Panc1 (cell line): ENCODE results near the gene SERPINA9. TPM values are rescaled to one million over a fixed set of nuclear protein-coding genes. Genes with fewer than 3 reads are reported as not detected.

Experiments used
- ATAC-seq: fragments of 200-7000 bp; cut with Tn5 transposase; 2 replicates; pipeline ENCODE4 v1.9.1; 2020; ENCODE audit warnings: mild to moderate bottlenecking, moderate library complexity
- BruUV-seq: library from RNA; stranded (reverse); fragments of 400-500 nt; replicated peaks from 2 replicates; lab custom pipeline; 2021; lab: Mats Ljungman, UMichigan
- CTCF ChIA-PET: fragments of 300-600 bp; sonication (Branson Sonifier 250); formaldehyde crosslinking; loops from one replicate; lab custom pipeline; 2022; ENCODE audit warnings: antibody characterized with exemption; lab: Charles Lee
- POLR2A ChIA-PET: fragments of 300-600 bp; sonication (Branson Sonifier 250); formaldehyde crosslinking; loops from one replicate; lab custom pipeline; 2022; ENCODE audit warnings: antibody characterized with exemption; lab: Charles Lee
- DNase-seq: peaks from one replicate; pipeline ENCODE4 v3.0.0-alpha.2; 2010; ENCODE audit warnings: low read depth, low spot score
- H3K27ac ChIP-seq: 2 replicates; pipeline ENCODE4 v1.5.1; 2011; ENCODE audit warnings: mild to moderate bottlenecking, low read length, inconsistent platforms
- H3K27me3 ChIP-seq: fragments of 200-500 bp; sonication (Bioruptor generic); 2 replicates; pipeline ENCODE4 v1.6.0; 2014; ENCODE audit warnings: low read length, inconsistent platforms; ENCODE audit not compliant: control insufficient read depth, insufficient read depth
- H3K36me3 ChIP-seq: fragments of 200-500 bp; sonication (Bioruptor generic); 2 replicates; pipeline ENCODE4 v1.5.1; 2014; ENCODE audit warnings: inconsistent platforms, mild to moderate bottlenecking, low read length, moderate library complexity; ENCODE audit not compliant: control insufficient read depth, insufficient read depth
- H3K4me1 ChIP-seq: 2 replicates; pipeline ENCODE4 v1.5.1; 2011; ENCODE audit warnings: inconsistent platforms, mild to moderate bottlenecking, low read length, moderate library complexity; ENCODE audit not compliant: control insufficient read depth, insufficient read depth
- H3K4me3 ChIP-seq, 2 experiments: 2 replicates each; pipeline ENCODE4 v1.5.1; 2011 to 2012; ENCODE audit warnings: low read depth in 2 of 2, low read length in 2 of 2, mild to moderate bottlenecking in 2 of 2, inconsistent platforms in 1 of 2, moderate library complexity in 1 of 2
- H3K9me3 ChIP-seq: fragments of 200-500 bp; sonication (Bioruptor generic); 2 replicates; pipeline ENCODE4 v1.5.1; 2014; ENCODE audit warnings: low read depth, mild to moderate bottlenecking, inconsistent platforms, low read length, moderate library complexity; ENCODE audit not compliant: control insufficient read depth, insufficient read depth
- POLR2AphosphoS5 ChIP-seq: IDR thresholded peaks from 2 replicates; pipeline ENCODE4 v1.6.1; 2012; ENCODE audit warnings: mild to moderate bottlenecking, low read depth, low read length, moderate library complexity
- REST ChIP-seq, 2 experiments: IDR thresholded peaks; 2 replicates each; pipeline ENCODE4 v1.6.1; 2011 to 2012; ENCODE audit warnings: low read depth in 2 of 2, control low read depth in 1 of 2, low read length in 1 of 2, mild to moderate bottlenecking in 1 of 2, moderate library complexity in 1 of 2; ENCODE audit not compliant: insufficient read depth in 1 of 2
- SIN3A ChIP-seq: IDR thresholded peaks from 2 replicates; pipeline ENCODE4 v1.6.1; 2012; ENCODE audit warnings: low read depth, mild to moderate bottlenecking, low read length, moderate library complexity, borderline replicate concordance; ENCODE audit not compliant: insufficient read depth
- TCF7L2 ChIP-seq: IDR thresholded peaks from 2 replicates; pipeline ENCODE4 v1.6.1; 2011; ENCODE audit warnings: mild to moderate bottlenecking, low read depth, low read length, inconsistent platforms
- in situ Hi-C: cut with HindIII; loops from 2 replicates; pipeline ENCODE4 v1.10.0; 2016; ENCODE audit warnings: low sequenced_read_pairs, low pct_unique_long_range_greater_than_20kb
- intact Hi-C: fragments of 100-400 bp; cut with micrococcal nuclease; formaldehyde crosslinking; loops from one replicate; pipeline ENCODE4 v1.10.0; 2022; ENCODE audit not compliant: unreplicated experiment
- total RNA-seq: library from RNA; stranded (reverse); gene quantifications from one replicate; pipeline ENCODE4 v1.2.1, GENCODE V29; 2021; ENCODE audit not compliant: unreplicated experiment
- TF ChIP-seq, protein P1 (sequence below): fragments of 450-650 bp; IDR thresholded peaks from 2 replicates; pipeline ENCODE4 v1.5.1; 2017; ENCODE audit warnings: mild to moderate bottlenecking

SERPINA9 gene
- total RNA-seq, 1 experiment from 2014 or later, result not detected

GRCh38 chr14:94505206-94505605, 29.2 kb upstream of the SERPINA9 start:
- CTCF ChIA-PET, result no interaction called here
- no peak overlapping the region for H3K27ac ChIP-seq
- no peaks in the 10 kb centered on the region for H3K36me3 ChIP-seq
- in situ Hi-C loops (no loop called here), intact Hi-C loops (no loop called here)
- TF ChIP-seq, protein P1, sequence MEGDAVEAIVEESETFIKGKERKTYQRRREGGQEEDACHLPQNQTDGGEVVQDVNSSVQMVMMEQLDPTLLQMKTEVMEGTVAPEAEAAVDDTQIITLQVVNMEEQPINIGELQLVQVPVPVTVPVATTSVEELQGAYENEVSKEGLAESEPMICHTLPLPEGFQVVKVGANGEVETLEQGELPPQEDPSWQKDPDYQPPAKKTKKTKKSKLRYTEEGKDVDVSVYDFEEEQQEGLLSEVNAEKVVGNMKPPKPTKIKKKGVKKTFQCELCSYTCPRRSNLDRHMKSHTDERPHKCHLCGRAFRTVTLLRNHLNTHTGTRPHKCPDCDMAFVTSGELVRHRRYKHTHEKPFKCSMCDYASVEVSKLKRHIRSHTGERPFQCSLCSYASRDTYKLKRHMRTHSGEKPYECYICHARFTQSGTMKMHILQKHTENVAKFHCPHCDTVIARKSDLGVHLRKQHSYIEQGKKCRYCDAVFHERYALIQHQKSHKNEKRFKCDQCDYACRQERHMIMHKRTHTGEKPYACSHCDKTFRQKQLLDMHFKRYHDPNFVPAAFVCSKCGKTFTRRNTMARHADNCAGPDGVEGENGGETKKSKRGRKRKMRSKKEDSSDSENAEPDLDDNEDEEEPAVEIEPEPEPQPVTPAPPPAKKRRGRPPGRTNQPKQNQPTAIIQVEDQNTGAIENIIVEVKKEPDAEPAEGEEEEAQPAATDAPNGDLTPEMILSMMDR, result no peak
- TF ChIP-seq SIN3A (no peak), POLR2AphosphoS5 (no peak), REST (IDR thresholded peaks at IDR 0.05; ENCODE audit: insufficient read depth in 1 of 2, low read depth in 2 of 2, low read length in 1 of 2) (no peak), TCF7L2 (no peak)
- no peak for ATAC-seq
- no peaks in the 10 kb centered on the region for H3K4me1 ChIP-seq
- DNase-seq, result no peak
- POLR2A ChIA-PET, result no interaction called here
- no peaks in the 10 kb centered on the region for H3K9me3 ChIP-seq
- no TSS peak for BruUV-seq
- H3K4me3 ChIP-seq, result no peak overlapping the region
- H3K27me3 ChIP-seq, result no peaks in the 10 kb centered on the region

DNA sequence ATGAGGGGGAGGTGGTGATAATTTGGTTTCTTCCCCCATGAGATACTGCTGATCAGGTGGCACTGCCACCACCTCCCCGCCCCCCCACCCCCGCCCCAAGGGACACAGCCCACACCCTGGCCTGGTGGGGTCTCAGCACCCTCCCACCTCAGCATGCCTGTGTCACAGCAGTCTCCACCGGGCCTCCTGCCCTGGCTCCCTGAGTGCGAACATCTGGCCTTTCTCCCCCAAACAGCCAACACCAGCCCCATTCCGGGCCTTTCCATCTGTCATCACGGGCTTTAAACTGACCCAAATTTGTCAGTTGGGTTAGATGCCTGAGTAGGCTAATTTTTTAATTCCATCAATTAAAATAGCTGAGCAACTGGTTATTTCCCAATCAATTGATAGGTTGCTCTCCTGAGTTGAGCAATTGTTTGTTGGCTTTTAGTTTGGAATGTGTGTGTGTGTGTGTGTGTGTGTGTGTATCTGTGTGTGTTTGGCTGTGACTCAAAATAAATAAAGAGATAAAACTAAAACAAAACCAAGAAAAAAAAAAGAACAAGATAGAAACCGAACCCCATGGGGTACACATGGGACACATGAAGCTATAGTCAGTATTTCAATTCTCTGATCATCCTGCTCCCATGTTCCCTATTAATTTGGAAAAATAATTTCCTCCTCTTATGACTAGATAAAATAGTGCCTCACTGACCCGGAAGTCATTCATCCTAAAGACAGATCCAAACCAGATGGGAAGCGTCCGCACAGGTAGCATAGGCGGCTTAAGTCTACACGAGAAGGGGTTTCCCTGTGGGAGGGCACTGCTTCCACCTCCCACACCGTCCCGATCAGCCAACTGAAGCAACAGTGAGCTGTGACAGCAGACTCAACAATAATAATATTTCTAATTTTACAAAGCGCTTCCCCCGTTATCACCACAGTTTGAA, 25.9 kb upstream of the SERPINA9 start:
- POLR2A ChIA-PET, result no interaction called here
- no peaks in the 10 kb centered on the region for H3K36me3 ChIP-seq
- no peak for DNase-seq
- intact Hi-C loops (no loop called here), in situ Hi-C loops (no loop called here)
- ATAC-seq, result no peak
- H3K4me3 ChIP-seq, result no peak overlapping the region
- H3K9me3 ChIP-seq, result no peaks in the 10 kb centered on the region
- H3K27me3 ChIP-seq, result no peaks in the 10 kb centered on the region
- no peak for TF ChIP-seq POLR2AphosphoS5
- TF ChIP-seq, protein P1, result no peak
- CTCF ChIA-PET, result no interaction called here
- no peaks in the 10 kb centered on the region for H3K4me1 ChIP-seq
- BruUV-seq, result no TSS peak
- no peak overlapping the region for H3K27ac ChIP-seq
